ENCODE measurements around the gene MANF.

The MANF gene

GRCh38 chr3:51408813-51409212 is 23.7 kb downstream of the MANF start:
- in situ Hi-C loops (cut with MboI; ENCODE audit: low sequenced_read_pairs), result no loop called here

GRCh38 chr3:51422211-51422610 is 37.1 kb downstream of the MANF start:
- in situ Hi-C loops (cut with MboI; ENCODE audit: low sequenced_read_pairs), result no loop called here

- in situ Hi-C loops (cut with MboI; ENCODE audit: low sequenced_read_pairs), result no loop called here
Measured at GRCh38 chr3:51426921-51427320, 41.8 kb downstream of the MANF start.

GRCh38 chr3:51429138-51429537 is 44.0 kb downstream of the MANF start:
- in situ Hi-C loops (cut with MboI; ENCODE audit: low sequenced_read_pairs), result no loop called here

- in situ Hi-C loops (cut with MboI; ENCODE audit: low sequenced_read_pairs), result no loop called here
Measured at GRCh38 chr3:51434110-51434509, 49.0 kb downstream of the MANF start.

- in situ Hi-C loops (cut with MboI; ENCODE audit: low sequenced_read_pairs), result no loop called here
Measured at GRCh38 chr3:51434746-51435327, 49.7 kb downstream of the MANF start.

- in situ Hi-C loops (cut with MboI; ENCODE audit: low sequenced_read_pairs), result no loop called here
Measured at GRCh38 chr3:51436998-51437639, 52.0 kb downstream of the MANF start.

All from HL-60/S4 treated with phorbol 12-myristate 13-acetate at 8.2 ng/mL for 4 days and 3 days (cell line).